GM19395 (cell line): ENCODE results near the gene PCCA.
"Not testable (repeated sequence)": the region's sequence is repeated elsewhere in the genome, so short reads cannot be mapped to it uniquely, and the experiment has no call there.

Experiments
- ATAC-seq: cut with Tn5 transposase; IDR thresholded peaks from one replicate; pipeline ENCODE4 v1.9.1; 2021; ENCODE audit warnings: mild to moderate bottlenecking, moderate library complexity; ENCODE audit not compliant: unreplicated experiment

Gene PCCA

GRCh38 chr13:100300243-100300642 is 211.3 kb downstream of the PCCA start:
- ATAC-seq: no peak

- no peak for ATAC-seq
Measured at GRCh38 chr13:100300708-100301107, 211.8 kb downstream of the PCCA start.

GRCh38 chr13:100301418-100301817 is 212.5 kb downstream of the PCCA start:
- ATAC-seq: no peak

- ATAC-seq: no peak
Measured at GRCh38 chr13:100302391-100302790, 213.5 kb downstream of the PCCA start.

- no peak for ATAC-seq
Measured at GRCh38 chr13:100304229-100304628, 215.3 kb downstream of the PCCA start.

GRCh38 chr13:100305398-100305797 is 216.5 kb downstream of the PCCA start:
- no peak for ATAC-seq

GRCh38 chr13:100306030-100306429 is 217.1 kb downstream of the PCCA start:
- ATAC-seq: no peak

GRCh38 chr13:100306434-100306999 is 217.6 kb downstream of the PCCA start:
- ATAC-seq: no peak

- no peak for ATAC-seq
Measured at GRCh38 chr13:100314132-100314910, 225.4 kb downstream of the PCCA start.

DNA sequence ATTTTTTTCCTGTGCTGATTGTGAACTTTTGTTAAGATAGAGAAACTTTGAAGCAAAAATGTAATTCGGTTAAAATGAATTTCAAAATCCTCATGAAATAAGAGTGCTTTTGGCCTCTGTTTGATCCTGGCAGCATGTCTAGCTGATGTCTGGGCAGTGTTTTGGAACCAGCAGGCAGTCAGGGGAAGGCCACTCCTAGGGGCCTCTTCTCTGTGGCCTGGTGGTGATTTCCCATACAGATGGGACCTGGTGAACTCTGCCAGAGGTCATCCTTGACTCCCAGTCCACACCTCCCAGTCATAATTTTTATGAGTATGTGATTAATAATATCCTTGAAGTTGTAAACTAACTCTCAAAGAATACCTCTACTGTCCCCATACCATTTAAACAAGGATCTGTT is 226.6 kb downstream of the PCCA start:
- ATAC-seq: no peak

- not testable (repeated sequence) for ATAC-seq
Measured at GRCh38 chr13:100318473-100318872, 229.6 kb downstream of the PCCA start.

GRCh38 chr13:100323937-100324336 is 235.0 kb downstream of the PCCA start:
- no peak for ATAC-seq

DNA sequence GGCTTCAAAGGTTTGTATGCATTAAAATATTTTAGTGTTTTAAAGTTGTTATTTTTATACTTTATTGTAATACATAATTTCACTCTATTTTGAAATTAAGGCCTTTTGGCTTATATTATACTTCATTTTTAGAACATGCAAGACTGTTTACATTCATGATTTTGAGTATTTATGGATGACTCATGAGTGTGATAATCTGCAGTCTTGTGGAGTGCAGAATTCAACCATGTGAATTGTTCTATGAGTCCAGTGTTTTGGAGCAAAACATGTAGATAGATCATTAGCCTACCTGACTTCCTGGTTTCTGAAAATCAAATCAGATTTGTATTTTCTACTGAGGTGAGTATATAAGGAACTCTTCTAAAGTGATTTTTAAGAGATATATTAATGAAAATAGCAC is 241.8 kb downstream of the PCCA start:
- ATAC-seq: no peak

- ATAC-seq: no peak
Measured at GRCh38 chr13:100333141-100333540, 244.2 kb downstream of the PCCA start.

- peak; percentile 92 for ATAC-seq
Measured at GRCh38 chr13:100334214-100334613, 245.3 kb downstream of the PCCA start.

DNA sequence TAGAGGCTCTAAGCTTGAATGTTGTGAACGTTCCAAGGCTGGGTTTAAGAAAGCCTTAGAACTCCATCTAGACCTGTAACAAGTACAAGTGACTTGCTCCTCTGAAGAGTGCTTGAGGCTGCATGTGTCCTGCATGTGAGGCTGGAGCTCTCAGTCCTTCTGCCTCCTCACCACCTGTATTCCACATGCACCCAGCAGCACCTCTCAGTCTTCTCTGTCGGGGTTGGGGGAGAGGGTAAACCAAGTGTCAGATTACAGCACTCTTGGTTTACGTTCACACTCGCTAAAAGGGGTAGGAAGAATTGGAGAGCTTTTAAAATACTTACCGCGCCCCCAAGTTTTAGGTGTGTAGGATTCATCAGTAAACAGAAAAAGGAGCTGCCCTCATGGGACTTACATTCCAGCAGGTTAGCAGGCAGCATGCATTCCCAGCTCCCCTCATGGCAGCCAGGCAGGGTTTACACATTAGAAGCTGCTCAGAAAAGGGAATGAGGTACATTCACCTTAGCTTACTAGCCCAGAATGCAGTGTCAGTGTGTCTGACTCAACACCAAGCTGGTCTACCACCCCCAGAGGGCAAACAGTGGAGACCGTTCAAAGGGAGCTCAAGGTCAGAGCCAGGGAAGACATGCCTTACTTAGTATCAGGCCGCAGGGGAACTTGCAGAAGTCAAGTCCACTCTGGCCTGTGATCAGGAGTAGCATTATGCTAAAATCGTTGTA is 248.1 kb downstream of the PCCA start:
- no peak for ATAC-seq

DNA sequence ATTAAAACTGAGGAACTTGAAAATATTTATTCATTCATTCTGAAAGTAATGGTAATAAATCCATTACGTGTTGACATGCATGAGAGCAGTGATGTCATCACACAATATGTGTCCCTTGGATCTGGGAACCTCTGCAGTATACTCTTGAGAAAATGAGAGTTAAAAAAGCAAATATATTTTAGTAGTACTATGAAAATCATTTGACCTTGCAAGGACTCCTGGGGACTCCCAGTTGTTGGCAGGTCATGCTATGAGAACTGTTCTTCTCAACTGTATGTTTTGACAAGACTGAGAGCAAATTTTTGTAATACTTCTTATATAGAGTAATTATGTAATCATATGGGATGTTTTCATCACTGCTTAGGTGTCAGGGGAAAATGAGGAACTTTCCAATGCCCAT is 249.4 kb downstream of the PCCA start:
- no peak for ATAC-seq

- ATAC-seq: no peak
Measured at GRCh38 chr13:100339411-100339940, 250.6 kb downstream of the PCCA start.

GRCh38 chr13:100340865-100341264 is 252.0 kb downstream of the PCCA start:
- ATAC-seq: no peak

DNA sequence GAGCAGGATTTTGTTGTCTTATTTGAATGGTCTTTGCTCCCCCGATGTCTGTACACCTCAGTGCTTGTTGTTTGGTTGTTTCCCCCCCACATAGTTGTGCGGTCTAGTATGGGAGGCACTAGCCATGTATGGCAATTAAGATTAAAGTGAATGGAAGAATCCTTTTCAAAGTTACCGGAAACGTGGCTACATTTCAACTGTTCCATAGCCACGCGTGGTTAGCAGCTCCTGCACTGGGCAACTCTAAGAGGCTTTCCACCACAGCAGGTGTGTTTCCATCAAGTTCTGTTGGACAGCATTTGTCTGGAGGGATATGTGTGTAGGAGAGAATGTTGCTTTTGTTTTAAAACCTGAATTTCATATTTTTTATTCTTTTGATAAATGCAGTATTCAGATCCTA is 252.4 kb downstream of the PCCA start:
- no peak for ATAC-seq

GRCh38 chr13:100344544-100344943 is 255.7 kb downstream of the PCCA start:
- ATAC-seq: no peak

DNA sequence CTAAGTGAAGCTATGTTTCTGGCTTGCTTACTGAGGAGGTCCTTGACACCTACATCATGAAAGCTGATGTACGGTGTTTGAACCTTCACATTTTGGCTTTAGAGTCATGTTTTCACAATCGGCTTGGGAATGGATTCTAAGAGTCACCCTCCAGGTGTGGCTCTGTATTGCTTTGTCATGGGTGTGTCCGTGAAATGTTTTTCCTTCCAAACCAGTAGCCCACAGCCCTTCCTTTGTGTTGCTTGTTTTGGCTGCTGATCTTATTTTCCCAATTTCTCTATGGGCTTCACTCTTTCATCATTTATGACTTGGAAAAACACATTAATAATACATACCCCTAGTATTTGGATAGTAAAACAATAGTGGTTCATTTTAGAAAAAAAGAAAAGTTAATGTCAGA is 259.1 kb downstream of the PCCA start:
- ATAC-seq: no peak
